UCSD-AML1 (cell line): ENCODE measurements around the gene HPCA.

Source experiments
- DNase-seq: peaks from one replicate; lab custom pipeline; 2025; ENCODE audit not compliant: unreplicated experiment; lab: John Stamatoyannopoulos, UW

Gene HPCA

GRCh38 chr1:32886004-32886827, at the start of gene HPCA:
TSS of gene HPCA (plus strand) at chr1:32886491. CDS start at chr1:32888899, 2,408 bp downstream.
- peak; percentile 80 for DNase-seq

DNA sequence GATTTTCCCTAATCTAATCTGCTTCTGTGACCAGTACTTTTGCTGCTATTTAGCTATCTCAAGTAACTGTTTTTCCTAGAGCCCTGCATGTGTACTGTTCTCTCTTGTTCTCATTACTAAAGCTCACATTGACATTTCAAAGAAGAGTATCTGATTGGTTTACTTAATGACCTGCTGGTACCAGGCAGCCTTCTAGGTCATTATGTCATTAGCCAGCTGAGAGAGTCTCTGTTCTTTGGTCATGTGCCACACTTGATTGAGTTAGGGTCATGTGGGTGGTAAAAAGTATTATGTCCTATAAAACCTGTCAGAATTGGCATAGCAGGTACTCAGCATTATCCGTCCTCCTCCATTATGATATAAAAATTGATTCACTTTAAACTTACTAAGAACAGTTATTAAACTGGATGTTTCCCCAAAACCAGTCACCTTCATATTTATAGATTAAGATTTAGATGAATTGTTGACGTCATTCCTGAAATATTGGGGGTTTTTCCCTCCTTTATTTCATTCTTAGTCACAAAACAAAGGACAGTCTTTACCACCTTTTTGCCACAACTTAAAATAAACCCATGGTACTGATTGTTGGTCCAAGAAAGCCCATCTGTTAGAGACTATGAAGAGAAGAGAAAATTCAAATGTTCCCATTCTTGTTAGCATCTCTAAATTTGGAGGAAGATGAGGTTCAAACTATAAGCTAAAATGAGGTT, 37.8 kb upstream of the HPCA start:
- DNase-seq = no peak

- no peak for DNase-seq
These were observed 30.3 kb upstream of the HPCA start for GRCh38 chr1:32855861-32856617.

DNA sequence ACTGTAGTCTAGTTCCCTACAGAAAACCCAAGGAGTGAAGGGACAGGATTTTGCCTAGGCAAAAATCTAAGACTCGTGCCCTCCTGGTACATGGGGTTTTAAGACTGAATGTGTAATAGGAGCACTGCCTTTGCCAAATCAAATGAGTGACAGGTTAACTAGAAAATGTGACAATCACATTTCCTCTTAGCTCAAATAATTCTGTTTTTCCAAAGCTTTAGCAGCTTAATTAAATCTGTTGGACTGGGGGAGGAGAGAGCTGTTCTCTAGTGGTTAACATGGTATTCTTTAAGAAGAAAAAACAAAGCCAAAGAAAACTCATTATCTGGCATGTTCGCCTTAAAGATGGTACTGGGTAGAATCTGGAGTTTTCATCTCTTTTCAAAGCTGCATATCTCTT, 28.2 kb upstream of the HPCA start:
- no peak for DNase-seq

DNA sequence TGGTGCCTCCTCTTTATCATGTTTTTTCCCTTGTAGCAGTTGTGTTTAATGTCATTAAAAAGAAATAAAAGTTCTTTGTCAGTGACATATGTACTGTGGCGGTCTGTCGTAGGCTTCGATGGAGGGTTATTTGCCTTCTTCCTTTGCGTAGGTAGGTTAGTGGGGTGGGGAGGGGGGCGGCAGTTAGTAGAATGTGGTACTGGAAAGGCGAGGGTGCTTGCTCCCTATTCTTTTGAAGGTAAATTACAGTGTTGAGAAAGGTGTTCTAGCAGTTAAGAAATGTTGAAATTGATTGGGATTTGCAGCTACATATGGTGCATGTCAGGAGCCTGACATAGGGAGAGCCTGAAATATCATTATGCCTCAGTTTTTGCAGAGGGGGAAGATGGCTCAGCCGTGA, 27.5 kb upstream of the HPCA start:
- DNase-seq = no peak

DNA sequence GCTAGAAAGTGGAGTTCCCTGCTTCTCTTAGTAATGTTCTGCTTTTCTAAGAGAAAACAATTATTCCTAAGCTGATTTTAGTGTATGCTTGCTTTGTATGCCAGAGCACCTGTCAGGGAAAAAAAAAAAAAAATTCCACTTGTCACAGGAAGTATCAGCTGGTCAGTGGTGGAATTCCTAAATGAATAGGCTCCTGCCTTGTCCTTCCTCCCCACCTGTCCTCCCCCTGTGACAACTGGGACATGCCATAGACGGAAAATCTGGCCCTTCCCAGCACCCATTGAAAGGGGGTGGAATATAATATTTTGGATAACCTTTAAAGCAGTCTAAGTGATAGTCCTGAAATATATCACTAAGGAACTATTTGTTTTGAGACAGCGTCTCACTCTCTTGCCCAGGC, 26.4 kb upstream of the HPCA start:
- DNase-seq = no peak

GRCh38 chr1:32860566-32860965, 25.7 kb upstream of the HPCA start:
- DNase-seq = no peak

DNA sequence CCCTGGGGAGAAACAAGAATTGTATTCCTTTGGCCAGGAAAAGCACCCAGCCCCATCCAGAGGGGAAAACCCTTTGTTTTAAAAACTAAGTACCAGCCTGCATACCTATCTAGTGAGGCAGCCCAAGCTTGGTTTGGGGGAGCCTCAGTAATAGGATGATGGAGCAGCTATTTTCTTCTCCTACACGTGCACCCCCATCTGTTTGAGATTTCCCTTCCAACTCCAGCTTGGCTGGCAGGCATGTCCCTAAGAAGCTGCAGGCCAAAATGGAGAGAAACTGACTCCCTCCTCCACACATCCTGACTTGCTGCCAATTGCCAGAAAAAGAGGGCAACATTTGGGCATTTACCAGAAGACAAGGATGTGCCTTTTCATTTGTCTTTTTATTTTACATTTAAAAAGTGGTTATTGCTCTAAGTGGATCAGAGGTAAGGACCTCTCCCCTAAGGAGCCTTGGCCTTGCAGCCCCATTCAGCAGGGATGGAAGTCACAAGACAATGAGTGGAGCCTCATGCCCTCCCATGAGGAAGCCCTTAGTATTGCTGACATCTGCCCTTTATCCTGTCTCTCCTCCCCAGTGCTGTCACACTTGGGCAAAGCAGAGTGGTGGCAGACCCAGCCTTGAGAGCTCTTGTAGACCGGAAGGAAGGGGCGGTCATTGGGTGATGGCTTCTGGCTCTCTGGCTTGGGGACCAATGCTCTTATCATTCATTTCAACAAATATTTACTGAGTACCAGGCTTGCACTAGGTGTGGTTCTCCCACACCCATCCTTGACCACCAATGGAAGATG, 24.2 kb upstream of the HPCA start:
- no peak for DNase-seq

GRCh38 chr1:32863218-32863880, 22.9 kb upstream of the HPCA start:
- DNase-seq = no peak

DNA sequence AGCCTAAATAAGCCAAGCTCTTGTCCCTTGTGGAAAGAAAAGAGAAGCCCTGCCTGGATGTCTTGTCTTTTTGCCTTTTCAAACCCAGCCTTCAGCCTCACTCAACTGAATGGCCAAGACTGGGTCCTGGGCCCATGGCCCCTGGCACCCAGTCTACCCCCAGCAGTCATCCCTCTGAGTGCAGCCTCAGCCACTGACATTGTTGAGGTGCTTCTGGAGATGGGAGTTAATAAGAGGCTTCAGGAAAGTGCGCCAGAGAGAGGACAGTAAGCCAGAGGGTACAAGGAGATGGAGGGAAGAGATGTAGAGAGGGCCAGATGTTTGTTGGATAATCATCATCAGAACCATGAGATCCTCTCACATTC, 22.4 kb upstream of the HPCA start:
- no peak for DNase-seq

GRCh38 chr1:32864375-32865019, 21.8 kb upstream of the HPCA start:
- no peak for DNase-seq

DNA sequence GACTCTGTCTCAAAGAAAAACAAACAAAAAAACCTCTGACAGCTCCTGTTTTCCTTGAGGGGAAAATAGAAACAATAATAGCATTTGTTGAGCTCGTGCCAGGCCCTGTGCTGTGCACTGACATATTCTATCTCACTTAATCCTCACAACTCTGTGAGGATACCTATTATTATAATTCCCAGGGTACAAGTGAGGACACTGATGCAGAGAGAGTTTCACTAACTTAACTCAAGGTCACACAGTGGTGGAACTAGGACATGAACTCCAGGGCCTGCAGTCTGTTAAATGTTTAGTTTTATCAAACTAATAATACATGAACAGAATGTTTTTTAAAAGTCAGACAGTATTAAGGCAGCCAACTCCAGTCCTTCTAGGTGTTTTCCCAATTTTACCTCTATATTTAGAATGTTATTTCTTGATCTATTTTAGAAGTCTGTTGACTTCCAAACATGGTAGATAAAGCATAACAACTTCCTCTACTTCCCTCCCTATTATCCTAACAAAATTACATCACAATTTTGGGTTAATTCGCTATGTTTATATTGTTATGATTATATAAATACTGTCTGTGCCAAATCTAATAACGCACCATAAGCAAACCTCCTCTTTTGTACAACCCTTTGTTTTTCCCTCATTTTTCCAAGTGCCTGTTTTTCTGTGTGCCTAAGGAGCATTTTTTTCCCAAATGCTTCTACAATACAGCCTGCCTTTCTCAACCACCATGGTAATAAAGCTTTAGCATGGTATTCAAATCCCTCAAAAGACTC, 20.5 kb upstream of the HPCA start:
- DNase-seq = no peak

DNA sequence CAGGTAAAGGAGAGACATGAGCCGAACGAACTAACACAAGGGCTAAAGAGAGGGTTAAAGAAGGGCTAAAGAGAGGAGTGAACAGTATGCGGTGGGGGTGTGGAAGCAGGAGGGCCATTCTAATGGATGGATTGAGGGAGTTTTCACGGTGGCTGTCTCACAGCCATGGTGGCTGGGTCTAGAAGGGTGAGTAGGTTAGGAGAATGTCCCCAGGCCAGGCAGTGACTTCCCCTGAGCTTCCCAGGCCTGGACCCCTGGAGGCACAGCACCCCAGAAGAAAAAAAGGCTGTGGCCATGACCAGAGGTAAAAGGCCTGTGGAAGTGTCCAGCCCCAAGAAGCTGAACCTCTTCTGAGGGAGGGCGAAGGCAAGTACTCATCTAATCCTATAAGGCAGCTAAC, 19.1 kb upstream of the HPCA start:
- no peak for DNase-seq

GRCh38 chr1:32867671-32868070, 18.6 kb upstream of the HPCA start:
- no peak for DNase-seq

- DNase-seq = no peak
These were observed 18.2 kb upstream of the HPCA start for GRCh38 chr1:32868085-32868484.

- DNase-seq = no peak
These were observed 17.4 kb upstream of the HPCA start for GRCh38 chr1:32868806-32869455.

DNA sequence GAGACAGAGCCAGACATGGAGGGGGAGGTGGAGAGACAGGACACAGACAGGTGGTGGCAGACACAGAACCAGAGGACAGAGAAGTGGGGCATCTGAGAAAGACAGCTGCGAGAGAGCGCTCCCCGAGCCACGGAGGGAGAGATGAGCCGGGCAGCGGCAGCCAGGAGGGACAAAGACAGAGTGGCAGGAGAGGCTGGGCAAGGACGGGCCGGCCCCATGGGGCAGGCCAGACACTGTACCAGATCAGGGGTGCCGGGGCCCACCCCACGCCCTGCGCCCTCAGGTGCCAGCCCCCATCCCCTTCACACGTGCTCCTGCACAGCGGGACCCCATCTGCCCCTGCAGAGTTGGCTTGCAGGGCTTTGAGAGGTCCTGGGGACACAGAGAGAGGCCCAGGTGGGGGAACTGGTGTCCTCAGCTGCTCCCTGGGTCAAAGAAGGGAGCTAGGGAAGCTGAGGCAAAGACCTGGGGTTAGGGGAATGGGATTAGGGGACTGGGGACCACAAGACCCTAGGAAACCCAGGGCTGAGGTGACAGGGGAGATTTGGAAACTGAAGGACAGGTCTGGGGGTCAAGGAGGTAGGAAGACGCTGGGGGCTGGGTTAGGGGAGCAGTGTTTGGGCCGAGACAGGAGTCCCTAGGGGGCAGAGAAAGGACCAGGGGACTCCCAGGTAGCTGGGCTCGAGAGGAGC, 16.2 kb upstream of the HPCA start:
- DNase-seq = no peak
